IPS-NIHi11 (cell line): Measurements from ENCODE around the gene RSBN1L.
"Not testable (repeated sequence)": the region's sequence is repeated elsewhere in the genome, so short reads cannot be mapped to it uniquely, and the experiment has no call there.

Experiments used
- DNase-seq: peaks from one replicate; pipeline ENCODE4 v3.0.0; 2012; ENCODE audit warnings: mixed read lengths, low spot score

Gene RSBN1L

DNA sequence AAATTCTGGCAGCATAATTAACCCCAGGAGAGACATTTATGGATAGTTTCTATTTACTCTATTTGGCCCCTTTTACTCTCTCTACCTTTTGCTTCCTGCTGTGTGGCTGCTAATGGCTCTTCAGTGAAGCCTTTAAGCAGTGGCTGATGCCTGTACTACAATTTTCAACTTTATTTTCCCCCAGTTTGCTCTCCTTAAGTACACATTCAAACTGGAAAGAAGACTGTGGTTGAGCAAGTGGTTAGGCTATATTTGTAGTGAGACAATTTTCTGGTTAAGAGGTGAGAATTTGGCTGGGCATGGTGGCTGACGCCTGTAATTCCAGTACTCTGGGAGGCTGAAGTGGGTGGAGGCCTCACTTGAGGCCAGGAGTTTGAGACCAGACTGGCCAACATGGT, 8.5 kb upstream of the RSBN1L start:
- DNase-seq: no peak

- no peak for DNase-seq
Measured at GRCh38 chr7:77690289-77690688, 6.0 kb upstream of the RSBN1L start.

GRCh38 chr7:77691892-77692491, 4.3 kb upstream of the RSBN1L start:
- no peak for DNase-seq

- no peak for DNase-seq
Measured at GRCh38 chr7:77693830-77694583, 2.3 kb upstream of the RSBN1L start.

DNA sequence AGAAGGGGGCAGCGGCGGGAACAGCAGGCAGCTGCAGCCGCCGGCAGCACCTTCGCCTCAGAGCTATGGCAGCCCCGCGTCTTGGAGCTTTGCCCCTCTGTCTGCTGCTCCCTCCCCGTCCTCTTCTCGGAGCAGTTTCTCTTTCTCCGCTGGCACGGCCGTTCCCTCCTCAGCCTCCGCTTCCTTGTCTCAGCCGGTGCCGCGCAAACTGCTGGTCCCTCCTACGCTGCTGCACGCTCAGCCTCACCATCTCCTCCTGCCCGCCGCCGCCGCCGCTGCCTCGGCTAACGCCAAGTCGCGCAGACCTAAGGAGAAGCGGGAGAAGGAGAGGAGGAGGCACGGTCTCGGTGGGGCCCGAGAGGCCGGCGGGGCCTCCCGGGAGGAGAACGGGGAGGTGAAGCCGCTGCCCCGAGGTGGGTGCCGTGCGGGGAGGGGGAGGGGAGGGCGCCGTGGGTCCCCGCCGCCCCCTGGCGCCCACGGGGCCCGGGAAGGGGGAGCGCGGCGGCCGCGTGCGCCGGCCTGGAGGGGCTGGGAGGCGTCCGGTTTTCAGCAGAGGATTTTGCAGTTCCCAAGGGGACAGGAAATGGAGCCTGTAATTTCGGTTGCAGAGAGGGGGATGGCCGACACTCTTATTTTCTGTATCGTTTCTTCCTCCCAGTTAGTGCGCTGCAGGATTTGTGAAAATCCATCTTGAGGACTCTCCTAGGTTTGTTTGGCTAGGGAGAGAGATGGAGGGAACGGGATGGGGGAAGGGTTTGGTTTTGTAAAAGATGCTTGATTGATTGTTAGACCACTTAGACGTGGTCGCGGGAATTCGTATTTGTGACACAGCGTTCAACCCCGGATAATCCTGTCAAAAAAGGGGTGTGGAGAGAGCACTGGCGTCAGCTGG, 630 bp downstream of the RSBN1L start:
- DNase-seq: peak; percentile 43

GRCh38 chr7:77697535-77697831, 1.2 kb downstream of the RSBN1L start:
- DNase-seq: peak; percentile 34

DNA sequence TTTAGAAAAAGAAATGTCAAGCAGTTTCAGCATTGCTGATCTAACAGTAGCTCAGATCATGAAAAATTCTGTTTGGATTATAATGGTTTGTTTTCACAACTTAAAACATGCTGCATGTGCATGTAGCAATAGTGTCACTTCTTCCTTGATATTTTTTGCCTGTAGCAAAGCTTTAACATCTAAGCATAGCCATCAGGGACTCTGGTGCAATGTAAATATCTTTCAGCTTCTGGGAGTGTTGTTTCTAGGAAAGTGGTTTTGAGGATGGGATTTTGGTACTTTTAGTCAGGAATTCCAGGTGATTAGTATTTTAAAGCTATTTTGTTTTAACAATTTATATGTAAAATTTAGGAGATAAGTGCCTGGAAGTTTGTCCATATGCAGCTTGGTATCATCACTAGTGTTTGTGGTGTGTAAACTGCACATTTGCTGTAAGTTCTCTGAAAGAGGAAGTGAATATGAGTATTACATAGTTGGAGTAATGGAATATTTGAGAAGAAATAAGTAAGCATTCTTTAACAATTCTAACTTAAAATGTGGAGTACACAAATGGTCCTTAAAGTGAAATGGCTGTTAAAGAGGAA, 1.9 kb downstream of the RSBN1L start:
- no peak for DNase-seq

GRCh38 chr7:77699056-77699455, 2.8 kb downstream of the RSBN1L start:
- DNase-seq: no peak

GRCh38 chr7:77702513-77702912, 6.3 kb downstream of the RSBN1L start:
- no peak for DNase-seq

- no peak for DNase-seq
Measured at GRCh38 chr7:77702968-77703472, 6.8 kb downstream of the RSBN1L start.

DNA sequence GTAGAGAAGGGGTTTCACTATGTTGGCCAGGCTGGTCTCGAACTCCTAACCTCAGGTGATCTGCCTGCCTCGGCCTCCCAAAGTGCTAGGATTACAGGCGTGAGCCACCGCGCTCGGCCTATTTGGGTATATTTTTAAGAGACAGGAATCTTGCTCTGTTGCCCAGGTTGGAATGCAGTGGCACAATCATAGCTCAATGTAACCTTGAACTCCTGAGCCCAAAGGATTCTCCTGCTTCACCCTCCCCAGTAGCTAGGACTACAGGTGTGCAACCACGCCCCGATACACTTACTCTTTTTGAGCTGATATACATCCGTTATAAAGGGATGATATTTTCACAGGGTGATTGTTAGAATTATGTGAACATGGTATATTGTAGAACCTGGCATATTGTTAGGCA, 7.4 kb downstream of the RSBN1L start:
- not testable (repeated sequence) for DNase-seq

GRCh38 chr7:77707504-77707992, 11.3 kb downstream of the RSBN1L start:
- DNase-seq: no peak

- DNase-seq: no peak
Measured at GRCh38 chr7:77710067-77710466, 13.8 kb downstream of the RSBN1L start.

GRCh38 chr7:77710861-77711260, 14.6 kb downstream of the RSBN1L start:
- no peak for DNase-seq

- DNase-seq: no peak
Measured at GRCh38 chr7:77714195-77714594, 17.9 kb downstream of the RSBN1L start.

- DNase-seq: not testable (repeated sequence)
Measured at GRCh38 chr7:77714931-77715330, 18.7 kb downstream of the RSBN1L start.

DNA sequence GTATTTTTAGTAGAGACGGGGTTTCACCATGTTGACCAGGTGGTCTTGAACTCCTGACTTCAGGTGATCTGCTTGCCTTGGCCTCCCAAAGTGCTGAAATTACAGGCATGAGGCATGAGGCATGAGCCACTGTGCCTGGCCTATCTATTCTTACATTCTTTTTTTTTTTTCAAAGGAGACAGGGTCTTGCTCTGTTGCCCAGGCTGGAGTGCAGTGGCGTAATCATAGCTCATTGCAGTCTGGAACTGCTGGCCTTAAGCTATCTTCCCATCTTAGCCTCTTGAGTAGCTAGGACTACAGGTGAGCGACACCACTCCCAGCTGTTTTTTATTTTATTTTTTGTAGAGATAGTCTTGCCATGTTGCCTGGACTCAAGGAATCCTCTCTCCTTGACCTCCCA, 20.5 kb downstream of the RSBN1L start:
- no peak for DNase-seq

- not testable (repeated sequence) for DNase-seq
Measured at GRCh38 chr7:77717566-77717965, 21.3 kb downstream of the RSBN1L start.

DNA sequence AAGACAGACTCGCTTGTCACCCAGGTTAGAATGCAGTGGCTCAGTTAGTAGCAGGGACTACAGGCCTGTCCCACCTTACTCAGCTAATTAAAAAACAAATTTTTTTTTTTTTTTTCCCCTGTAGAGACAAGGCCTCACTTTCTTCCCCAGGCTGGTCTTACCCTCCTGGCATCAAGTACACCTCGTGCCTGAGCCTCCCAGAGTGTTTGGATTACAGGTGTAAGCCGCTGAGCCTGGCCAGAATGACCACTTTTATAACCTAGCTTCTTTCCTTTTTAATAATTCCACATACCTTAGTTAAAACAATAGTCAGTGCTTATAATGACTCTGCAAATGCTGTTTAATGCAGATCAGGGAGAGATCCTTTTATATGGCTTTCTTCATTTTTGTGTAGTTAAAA, 31.3 kb downstream of the RSBN1L start:
- no peak for DNase-seq

GRCh38 chr7:77727936-77728701, 31.9 kb downstream of the RSBN1L start:
- DNase-seq: peak; percentile 22

DNA sequence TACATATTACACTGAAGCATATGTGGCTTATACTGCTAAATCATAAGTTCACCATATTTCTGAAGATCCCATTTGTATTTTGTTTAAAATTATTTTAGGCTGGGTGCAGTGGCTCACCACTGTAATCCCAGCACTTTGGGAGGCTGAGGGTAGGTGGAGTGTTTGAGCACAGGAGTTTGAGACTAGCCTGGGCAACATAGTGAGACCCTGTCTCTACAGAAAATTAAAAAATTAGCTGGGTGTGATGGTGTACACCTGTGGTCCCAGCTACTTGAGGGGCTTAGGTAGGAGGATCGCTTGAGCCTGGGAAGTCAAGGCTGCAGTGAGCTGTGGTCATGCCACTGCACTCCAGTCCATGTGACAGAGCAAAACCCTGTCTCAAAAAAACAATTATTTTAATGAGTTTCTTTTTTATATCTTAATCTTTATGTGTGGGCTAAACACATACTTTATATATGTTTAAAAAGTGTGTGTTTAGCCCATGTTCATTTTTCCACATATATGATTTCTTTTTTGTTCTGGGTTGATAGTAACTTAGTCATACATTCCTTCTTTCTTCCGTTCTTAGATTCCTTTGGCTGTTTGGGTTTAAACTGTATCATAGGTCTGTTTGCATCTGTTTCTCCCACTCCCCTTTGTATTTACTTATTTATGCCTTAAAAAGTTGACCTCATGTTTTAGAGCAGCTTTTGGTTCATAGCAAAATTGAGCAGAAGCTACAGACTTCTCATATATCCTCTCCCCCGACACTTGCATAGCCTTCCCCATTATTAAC, 33.5 kb downstream of the RSBN1L start:
- DNase-seq: no peak
